BJ (cell line): ENCODE results near the gene SPSB4. TPM values are rescaled to one million over a fixed set of nuclear protein-coding genes. Genes with fewer than 3 reads are reported as not detected.

Experiments used
- CTCF ChIA-PET: fragments of 350-600 bp; formaldehyde crosslinking; extraction: SDS; loops from one replicate; lab custom pipeline; 2021; ENCODE audit warnings: antibody characterized with exemption, inconsistent platforms; lab: Yijun Ruan, JAX
- POLR2A ChIA-PET: fragments of 300-600 bp; sonication (Branson Sonifier 250); formaldehyde crosslinking; extraction: SDS; loops from one replicate; lab custom pipeline; 2021; ENCODE audit warnings: antibody characterized with exemption; lab: Charles Lee
- DNase-seq: peaks from one replicate; pipeline ENCODE4 v3.0.0-alpha.2; 2011; ENCODE audit warnings: low read depth
- H3K27me3 ChIP-seq: 2 replicates; pipeline ENCODE4 v1.6.0; 2011; ENCODE audit warnings: low read length; ENCODE audit not compliant: control insufficient read depth, insufficient read depth
- H3K36me3 ChIP-seq: 2 replicates; pipeline ENCODE4 v1.5.1; 2011; ENCODE audit warnings: low read length; ENCODE audit not compliant: control insufficient read depth, insufficient read depth
- H3K4me3 ChIP-seq: 2 replicates; pipeline ENCODE4 v1.5.1; 2011; ENCODE audit warnings: low read depth, mild to moderate bottlenecking, control low read depth, low read length
- CTCF ChIP-seq: IDR thresholded peaks from 2 replicates; pipeline ENCODE4 v1.5.1; 2011; ENCODE audit warnings: low read depth, mild to moderate bottlenecking, control low read depth, inconsistent platforms, low read length, moderate library complexity; ENCODE audit not compliant: insufficient read depth
- polyA plus RNA-seq: library from polyadenylated mRNA; depleted of rRNA; stranded (reverse); fragments of >200 nt; gene quantifications from 2 replicates; pipeline ENCODE4 v1.2.3, GENCODE V29; 2011

SPSB4 gene
- polyA plus RNA-seq, 1 experiment = not detected

GRCh38 chr3:141071681-141072260 lies 20.6 kb downstream of the SPSB4 start:
- POLR2A ChIA-PET = no interaction called here
- Histone ChIP-seq H3K36me3 (no peaks in the 10 kb centered on the region), H3K27me3 (no peaks in the 10 kb centered on the region), H3K4me3 (no peak overlapping the region)
- no peak for DNase-seq
- TF ChIP-seq CTCF = no peak
- CTCF ChIA-PET = no interaction called here

- Histone ChIP-seq H3K27me3 (no peaks in the 10 kb centered on the region), H3K4me3 (no peak overlapping the region), H3K36me3 (no peaks in the 10 kb centered on the region)
- no peak for DNase-seq
- CTCF ChIA-PET = no interaction called here
- POLR2A ChIA-PET = no interaction called here
- TF ChIP-seq CTCF = no peak
Measured at GRCh38 chr3:141072950-141073349, 21.8 kb downstream of the SPSB4 start.

DNA sequence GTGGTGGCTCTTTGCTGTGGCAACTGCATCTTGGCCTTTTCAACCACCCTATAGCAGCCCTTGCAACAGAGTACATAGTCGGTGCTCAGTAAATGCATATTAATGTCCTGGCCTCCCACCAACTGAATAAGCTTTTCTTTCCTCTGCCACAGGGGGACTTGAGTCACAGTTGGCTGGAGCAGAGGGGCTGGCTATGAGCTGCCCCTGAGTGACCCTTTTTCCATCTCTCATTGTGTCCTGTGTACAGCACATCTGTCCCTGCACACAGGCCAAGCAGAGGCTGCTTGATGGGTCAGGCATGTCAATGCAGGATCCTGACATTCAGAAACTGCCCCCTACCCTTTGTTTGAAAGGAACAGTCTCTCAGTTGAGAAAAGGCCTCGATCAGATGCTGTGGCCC lies 22.4 kb downstream of the SPSB4 start:
- CTCF ChIA-PET = no interaction called here
- POLR2A ChIA-PET = no interaction called here
- DNase-seq = no peak
- Histone ChIP-seq H3K36me3 (no peaks in the 10 kb centered on the region), H3K27me3 (no peaks in the 10 kb centered on the region), H3K4me3 (no peak overlapping the region)
- TF ChIP-seq CTCF = no peak

DNA sequence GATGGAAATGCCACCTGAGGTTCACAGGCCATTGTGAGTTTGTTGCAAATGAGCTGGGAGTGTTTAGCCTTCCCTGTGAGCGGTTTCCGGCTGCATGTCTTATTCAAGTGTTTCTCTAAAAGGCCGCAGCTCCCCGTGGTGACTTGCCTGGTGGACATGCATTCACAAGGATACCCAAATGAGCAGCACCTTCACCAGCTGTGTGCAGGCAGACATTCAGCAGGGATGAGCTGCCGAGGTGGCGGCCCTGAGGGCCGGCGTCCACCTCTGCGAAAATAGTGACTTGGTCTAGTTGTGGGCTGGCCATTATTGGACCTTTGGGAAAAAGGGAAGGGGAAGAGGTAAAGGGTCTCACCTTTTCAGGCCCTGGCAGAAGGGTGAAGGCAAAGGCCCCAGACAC lies 23.4 kb downstream of the SPSB4 start:
- no peak for DNase-seq
- Histone ChIP-seq H3K4me3 (no peak overlapping the region), H3K27me3 (no peaks in the 10 kb centered on the region), H3K36me3 (no peaks in the 10 kb centered on the region)
- POLR2A ChIA-PET = no interaction called here
- TF ChIP-seq CTCF = no peak
- CTCF ChIA-PET = no interaction called here

GRCh38 chr3:141076036-141076773 lies 25.1 kb downstream of the SPSB4 start:
- CTCF ChIA-PET = interaction anchor here (0.9 to 1.4 kb wide), 4 partner anchors 10 to 65 kb away, joined by 3 read pairs; no protein-coding TSS in a partner anchor
- no peak for TF ChIP-seq CTCF
- Histone ChIP-seq H3K36me3 (no peaks in the 10 kb centered on the region), H3K27me3 (no peaks in the 10 kb centered on the region), H3K4me3 (no peak overlapping the region)
- POLR2A ChIA-PET = no interaction called here
- no peak for DNase-seq
